OCI-M1 (cell line): Measurements from ENCODE around the gene ING1.
"Not testable (repeated sequence)": the region's sequence is repeated elsewhere in the genome, so short reads cannot be mapped to it uniquely, and the experiment has no call there.

Experiments
- DNase-seq: peaks from one replicate; lab custom pipeline; 2025; lab: John Stamatoyannopoulos, UW

ING1 gene

DNA sequence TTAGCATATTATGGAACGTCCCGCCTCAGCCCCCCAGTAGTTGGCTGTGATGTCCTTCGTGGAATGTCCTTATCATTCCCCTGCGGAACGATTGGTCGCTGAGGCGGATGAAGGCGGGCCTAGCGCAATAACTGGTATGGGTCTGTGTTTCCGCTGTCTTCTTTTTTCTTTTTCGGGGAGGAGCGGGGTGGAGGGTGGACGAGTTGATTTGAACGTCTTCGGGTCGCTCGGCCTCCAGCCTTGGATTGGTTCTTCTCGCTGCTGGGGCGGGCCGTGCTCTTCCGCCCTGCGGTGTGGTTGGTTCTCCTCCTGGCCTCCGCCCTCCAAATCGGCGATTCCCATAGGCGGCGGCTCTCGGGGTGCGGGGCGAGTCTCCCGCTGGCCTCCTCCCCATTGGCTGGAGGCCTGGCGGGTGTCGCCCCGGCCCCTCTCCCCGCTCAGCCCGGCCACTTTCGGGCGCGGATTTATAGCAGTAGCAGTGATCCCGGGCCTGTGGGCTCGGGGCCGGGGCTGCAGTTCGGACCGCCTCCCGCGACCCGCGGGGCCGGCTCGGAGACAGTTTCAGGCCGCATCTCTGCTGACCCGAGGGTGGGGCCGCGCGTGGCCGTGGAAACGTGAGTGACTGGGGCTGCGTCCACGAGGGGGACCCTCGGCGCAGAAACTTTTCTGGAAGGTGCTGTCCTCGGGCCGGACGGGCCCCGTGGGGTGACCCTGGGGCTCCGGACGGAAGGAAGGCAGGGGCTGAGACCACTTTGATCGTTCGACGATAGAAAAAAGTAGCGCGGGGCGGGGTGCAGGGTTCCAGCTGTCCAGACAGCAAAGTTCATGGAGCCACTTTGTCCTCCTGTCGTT lies 2.1 kb downstream of the ING1 start:
- peak; percentile 99 for DNase-seq

DNA sequence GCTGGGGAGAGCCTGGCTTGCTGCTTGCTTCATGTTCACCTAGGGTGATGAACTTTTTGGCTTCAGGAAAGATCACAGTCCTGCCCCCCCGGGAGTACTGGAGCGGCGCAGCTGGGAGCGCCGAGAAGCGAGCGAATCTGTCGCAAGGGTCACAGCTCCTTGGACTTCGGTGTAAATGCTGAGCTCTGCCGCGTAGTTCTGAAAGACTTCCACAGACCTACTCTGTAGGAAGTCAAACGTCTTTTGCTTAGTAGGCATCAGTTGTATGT lies 2.7 kb downstream of the ING1 start:
- peak; percentile 64 for DNase-seq

DNA sequence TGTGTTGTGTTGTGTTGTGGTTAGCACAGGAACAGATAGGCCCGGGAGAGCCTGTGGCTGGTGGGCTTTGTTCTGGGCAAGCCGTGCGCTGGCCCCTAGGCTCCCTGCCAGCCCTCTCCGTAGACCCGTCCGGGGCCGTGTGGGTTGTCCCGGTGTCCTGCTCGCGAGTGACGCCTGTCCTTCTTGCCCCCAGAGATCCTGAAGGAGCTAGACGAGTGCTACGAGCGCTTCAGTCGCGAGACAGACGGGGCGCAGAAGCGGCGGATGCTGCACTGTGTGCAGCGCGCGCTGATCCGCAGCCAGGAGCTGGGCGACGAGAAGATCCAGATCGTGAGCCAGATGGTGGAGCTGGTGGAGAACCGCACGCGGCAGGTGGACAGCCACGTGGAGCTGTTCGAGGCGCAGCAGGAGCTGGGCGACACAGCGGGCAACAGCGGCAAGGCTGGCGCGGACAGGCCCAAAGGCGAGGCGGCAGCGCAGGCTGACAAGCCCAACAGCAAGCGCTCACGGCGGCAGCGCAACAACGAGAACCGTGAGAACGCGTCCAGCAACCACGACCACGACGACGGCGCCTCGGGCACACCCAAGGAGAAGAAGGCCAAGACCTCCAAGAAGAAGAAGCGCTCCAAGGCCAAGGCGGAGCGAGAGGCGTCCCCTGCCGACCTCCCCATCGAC lies 5.7 kb downstream of the ING1 start:
- no peak for DNase-seq

DNA sequence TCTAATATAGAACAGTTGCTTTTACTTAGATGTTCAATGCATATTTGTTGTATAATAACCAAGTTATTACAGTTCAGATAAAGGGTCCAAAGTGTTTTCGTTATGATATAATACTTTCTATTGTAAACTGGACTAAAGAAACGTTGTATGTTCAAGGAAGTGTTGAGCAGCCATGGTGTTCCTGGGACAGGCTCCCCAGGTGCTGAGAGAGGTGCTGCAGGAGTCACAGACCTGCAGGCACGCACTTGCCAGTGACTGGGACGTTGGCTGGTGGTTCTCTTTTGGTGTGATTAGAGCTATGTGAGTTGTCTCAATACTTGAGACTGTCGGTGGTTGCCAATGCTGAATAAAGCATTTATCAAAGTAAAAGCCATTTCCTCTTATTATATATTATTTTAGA lies 9.5 kb downstream of the ING1 start:
- no peak for DNase-seq

DNA sequence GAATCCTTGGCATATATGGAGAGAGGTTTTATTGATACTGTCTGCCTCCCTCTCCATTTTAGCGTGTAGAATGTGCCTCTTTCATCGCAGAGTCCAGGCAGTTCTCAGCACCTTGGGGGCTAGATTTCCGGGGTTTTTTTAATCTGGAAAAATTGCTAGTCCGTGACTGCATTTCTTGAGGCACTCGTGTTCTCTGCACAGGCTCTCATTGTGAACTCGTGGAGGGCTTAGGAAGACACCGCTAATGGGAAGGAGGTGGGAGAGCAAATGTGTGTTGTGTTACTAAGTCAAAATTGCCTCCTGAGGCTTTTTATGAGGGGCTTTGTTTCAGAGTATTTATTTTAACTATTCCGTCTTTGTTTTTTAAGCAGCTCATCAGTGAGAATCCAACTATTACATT lies 10.1 kb downstream of the ING1 start:
- DNase-seq = no peak

DNA sequence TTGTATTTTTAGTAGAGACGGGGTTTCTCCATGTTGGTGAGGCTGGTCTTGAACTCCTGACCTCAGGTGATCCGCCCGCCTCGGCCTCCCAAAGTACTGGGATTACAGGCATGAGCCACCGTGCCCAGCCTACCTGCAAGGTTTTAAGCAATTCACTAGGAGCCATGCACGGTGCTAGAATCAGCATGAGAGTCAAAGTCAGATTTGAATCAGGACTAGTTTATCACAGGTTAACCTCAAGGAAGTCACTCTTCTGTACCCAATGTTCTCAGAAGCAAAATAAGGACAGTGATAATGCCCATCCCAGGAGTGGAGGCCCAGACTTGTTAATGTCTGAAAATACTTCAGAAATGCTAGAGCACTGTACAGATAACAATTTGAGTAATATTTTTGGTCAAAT lies 12.7 kb downstream of the ING1 start:
- DNase-seq = not testable (repeated sequence)

DNA sequence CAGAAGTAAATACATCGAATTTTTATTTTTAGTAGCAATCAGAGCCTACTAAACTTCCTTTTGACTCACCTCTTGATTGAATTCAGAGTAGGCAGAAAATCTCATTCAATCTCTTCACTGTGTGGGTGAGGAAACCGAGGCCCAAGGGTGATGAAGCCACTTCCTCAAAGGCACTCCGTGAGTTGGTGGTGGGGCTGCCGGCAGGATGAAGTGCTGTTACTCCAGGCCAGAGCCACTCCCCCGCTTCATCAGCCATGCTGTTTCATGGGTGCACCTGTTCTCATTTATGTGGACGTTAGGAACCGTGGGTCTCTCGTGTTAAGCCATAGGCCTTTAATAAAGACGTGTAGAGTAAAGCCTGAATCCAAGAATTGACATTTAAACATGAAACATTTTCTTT lies 13.2 kb downstream of the ING1 start:
- peak; percentile 17 for DNase-seq

DNA sequence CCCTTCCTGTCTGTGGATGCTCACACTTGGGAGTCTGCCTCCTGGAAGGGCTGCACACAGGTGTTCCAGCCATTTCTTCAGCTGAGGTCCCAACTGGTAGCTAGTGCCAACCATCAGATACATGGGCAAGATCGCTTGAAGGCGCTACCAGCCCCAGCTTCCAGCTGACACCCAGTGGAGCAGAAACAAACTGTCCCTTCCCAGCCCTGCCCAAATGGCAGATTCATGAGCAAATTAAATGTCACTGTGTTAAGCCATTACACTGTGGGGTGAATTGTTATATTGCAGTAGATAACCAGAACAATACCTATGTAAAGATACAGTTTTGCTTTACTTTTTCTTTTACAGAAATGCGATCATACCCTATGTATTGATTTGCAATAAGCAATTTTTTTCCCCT lies 17.6 kb downstream of the ING1 start:
- no peak for DNase-seq

DNA sequence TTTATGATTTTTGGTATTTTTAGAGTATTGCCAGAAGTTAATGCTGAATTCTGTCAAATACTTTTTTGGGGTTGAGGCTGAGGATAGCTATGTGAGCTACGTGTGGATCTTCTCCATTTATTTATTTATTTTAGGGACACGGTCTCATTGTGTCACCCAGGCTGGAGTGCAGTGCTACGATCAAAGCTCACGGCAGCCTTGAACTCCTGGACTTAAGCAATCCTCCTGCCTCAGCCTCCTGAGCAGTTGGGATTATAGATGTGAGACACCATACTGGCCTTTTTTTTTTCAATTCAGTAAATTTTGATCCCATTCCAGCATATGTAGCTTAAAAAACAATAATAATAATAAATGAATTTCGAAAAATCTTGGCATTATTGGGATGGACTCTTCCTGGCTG lies 21.1 kb downstream of the ING1 start:
- DNase-seq = no peak

DNA sequence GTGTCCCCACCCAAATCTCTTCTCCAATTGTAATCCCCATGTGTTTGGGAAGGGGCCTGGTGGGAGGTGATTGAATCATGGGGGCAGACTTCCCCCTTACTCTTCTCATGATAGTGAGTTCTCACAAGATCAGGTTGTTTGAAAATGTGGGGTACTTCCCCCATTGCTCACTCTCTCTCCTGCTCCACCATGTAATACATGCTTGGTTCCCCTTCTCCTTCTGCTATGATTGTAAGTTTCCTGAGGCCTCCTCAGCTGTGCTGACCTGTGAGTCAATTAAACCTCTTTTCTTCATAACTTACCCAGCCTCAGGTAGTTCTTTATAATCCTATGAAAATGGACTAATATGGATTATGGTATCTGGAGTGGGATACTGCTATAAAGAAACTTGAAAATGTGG lies 24.1 kb downstream of the ING1 start:
- no peak for DNase-seq

DNA sequence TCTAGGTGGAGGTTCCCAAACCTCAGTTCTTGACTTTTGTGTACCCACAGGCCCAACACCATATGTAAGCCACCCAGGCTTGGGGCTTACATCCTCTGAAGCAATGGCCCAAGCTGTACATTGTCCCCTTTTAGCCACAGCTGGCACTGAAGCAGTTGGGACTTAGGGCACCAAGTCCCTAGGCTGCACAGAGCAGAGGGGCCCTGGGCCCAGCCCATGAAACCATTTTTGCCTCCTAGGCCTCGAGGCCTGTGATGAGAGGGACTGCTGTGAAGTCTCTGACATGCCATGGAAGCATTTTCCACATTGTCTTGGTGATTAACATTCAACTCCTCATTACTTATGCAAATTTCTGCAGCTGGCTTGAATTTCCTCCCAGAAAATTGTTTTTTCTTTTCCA lies 30.2 kb downstream of the ING1 start:
- DNase-seq = no peak

DNA sequence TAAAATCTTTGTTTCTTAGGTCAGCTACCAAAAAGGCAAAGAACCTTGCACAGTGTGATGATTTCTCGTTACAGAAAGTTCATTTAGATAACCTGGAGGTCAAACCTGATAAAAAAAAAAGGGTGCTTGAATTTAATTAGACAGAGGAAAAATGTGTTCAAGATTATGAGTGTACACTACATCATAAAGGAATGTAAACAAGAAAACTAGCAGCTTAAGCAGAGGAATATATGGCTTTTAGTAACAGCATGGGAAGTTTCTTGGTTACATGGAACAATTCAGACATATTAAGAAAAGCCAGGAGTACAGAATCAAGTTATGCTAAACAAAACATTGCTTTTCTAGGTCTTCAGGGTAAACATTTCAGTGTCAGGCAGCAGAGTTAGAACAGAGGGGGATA lies 32.9 kb downstream of the ING1 start:
- DNase-seq = no peak

DNA sequence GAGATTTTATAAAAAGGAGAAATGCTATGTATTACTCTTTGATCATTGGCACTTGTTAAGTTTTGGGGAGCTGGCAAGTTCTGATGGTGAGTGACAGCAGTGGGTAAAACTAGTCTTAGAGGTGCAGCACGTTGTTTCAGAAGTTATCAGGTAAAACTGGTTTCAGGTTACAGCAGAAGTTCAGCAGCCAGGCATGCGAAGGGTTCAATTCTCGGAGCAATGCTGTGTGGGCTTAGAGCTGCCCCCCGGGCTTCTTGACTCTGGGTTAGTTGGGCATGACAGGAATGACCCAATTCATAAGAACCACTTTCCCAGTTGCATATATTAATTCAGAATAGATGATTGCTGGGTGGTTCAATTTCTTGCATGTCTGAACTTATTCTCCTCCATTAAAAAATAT lies 34.8 kb downstream of the ING1 start:
- DNase-seq = no peak

DNA sequence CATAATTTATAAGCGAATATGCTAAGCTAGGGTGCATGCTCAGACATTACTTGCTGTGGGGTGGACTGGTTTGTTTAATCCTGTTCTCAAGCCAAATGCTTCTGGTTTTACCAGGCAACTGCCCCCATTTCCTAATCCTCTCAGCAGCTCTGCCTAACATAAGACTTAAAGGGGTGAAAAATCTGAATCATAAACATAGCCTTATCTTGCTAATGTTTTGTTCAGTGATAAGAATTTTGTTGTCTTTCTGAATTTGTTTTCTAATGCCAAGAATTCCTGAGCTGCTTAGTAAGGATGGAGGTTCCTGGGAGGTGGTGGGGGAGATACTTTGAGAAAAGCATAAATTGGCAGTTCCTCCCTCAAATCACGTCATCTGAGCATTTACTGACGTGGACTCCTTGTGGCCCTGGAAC lies 42.7 kb downstream of the ING1 start:
- DNase-seq = no peak

DNA sequence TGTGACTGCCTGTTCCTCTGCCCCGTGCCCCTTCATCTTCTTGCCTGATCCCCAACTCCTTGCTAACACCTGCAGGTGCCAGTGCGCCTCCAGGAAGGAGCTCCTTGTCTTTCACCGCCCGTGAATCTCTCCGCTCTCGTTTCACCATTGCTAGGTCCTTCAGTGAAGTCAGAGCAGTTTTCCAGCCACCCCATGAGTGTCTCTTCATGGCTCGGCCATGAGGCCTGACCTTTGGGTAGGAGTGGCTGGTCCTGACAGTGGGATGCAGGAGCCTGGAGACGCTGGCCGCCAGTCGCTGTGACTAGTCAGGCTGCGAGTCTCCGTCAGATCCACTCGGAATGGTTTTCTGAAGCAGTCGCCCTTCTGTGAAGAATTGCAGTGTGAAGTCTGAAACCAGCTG lies 43.8 kb downstream of the ING1 start:
- DNase-seq = no peak

DNA sequence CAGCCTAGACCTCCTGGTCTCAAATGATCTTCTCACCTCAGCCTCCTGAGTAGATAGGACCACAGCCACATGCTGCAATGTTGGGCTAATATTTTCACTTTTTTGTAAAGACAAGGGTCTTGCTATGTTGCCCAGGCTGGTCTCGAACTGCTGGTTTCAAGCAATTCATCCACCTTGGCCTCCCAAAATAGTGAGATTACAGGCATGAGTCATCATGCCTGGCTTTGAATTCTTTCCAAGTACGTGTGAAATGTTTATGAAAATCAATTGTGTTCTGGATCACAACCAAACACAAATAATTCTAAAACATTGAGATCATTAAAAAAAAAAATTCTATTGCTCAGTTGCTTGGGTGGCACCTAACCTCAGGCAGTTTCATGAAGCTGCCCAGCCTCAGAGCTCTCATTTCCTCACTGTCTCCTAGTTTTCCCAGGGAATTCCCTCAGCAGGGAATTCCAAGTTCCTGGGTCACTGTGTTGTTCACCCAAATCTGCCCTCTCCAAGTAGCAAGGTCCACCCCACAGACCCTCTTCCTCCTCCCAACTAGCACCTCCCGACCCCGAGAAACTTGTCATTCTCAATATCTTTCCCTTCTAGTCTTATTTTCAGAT lies 44.8 kb downstream of the ING1 start:
- DNase-seq = no peak

DNA sequence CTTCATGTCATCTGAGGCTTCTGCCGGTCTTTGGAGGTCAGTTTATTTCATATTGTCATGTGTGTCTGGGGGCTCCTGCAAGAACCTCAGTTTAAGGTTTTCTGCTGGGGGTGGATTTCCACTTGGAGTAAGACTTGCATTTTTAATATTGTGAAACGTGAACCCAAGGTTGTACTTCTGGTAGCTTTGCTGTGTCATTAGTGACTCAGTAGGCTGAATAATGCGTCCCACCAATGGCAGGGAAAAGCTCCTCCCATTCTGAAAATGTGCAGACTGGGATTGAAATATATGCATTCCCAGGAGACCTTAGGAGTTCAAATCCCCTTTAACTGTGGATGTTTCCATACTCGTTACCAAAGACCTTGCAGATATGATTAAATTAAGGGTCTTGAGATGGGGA lies 46.2 kb downstream of the ING1 start:
- no peak for DNase-seq

DNA sequence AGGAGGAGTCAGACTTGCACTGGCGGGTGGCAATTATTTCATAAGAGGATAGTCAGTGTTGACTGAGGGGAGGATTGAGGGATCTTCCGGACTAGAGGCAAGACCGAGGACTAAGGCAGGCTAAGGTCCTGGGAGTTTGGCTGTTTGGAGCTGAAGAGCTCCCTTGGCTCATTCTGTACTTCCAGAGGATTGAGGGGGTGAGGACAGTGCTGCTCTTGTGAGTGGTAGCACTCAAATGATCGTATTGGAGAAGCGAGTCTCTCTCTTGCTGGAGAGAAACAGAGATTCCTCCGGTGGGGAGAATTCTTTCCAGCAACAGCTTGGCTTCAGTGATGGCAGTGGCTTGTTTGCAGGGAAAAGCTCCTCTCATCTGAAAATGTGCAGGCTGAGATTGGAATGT lies 47.1 kb downstream of the ING1 start:
- DNase-seq = no peak

DNA sequence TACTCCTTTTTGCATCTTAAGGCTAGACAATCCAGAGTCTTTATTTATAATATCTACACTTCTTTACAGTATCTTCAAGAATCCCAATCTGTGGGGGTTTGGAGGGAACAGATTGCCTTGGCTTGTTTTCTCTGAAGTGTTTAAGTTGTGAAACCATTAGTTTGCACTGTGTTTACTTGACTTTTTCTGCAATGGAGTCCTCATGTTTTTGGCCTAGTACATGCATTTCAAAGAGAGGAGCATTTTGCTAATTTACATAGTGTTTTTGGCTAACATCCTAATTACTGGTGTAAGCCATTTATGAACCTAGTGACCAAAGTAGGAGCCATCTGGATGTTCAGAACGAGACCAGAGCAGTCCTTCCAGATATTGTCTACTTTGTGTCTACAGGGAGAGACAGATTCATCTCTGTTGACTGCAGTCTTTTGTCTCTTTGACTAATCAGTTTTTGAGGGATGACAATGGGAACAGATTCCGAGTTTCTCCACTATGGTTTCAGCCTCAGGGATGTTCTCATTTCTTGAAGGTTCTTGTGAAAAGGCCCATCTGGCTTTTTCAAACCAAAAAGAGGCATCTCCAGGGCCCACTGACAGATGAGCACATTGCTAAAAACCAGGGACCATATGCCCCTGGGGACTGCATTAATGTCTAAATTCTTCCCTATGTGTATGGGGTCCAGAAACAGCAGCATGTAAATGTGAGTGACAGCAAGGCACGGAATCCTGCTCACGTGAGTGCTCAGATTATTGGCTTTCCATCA lies 53.4 kb downstream of the ING1 start:
- no peak for DNase-seq

DNA sequence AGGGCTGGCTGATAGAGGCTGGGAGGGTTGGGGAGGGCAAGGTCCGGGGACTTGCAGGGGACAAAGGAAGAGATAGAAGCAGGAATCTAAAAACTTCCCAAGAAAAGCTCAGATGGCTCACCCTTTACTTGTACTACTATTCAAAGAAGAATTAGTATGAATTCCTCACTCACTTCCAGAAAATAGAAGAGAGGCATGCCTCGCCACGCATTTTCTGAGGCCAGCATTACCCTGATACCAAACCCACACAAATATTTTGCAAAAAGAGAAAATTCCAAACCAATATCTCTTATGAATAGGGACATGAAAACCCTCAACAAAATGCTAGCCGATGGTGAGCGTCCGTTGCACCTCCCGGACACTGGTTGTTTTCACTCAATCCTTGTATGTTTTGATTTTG lies 54.0 kb downstream of the ING1 start:
- DNase-seq = no peak

DNA sequence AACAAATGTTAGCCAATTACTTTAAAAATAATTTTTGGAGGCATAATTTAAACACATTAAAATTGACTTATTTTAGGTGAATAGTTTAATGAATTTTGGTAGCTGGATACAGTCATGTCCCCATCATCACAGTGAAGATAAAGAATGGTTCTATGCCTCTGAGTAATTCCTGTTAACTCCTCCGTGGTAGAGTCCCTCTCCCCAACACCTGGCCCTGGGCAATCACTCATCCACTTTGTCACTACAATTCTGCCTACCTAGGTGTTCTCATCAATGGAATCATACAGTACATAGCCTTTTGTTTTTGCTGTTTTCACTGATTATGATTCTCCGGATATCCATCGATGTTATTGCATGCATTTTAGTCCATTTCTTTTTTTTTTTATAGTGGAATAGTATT lies 55.6 kb downstream of the ING1 start:
- no peak for DNase-seq

DNA sequence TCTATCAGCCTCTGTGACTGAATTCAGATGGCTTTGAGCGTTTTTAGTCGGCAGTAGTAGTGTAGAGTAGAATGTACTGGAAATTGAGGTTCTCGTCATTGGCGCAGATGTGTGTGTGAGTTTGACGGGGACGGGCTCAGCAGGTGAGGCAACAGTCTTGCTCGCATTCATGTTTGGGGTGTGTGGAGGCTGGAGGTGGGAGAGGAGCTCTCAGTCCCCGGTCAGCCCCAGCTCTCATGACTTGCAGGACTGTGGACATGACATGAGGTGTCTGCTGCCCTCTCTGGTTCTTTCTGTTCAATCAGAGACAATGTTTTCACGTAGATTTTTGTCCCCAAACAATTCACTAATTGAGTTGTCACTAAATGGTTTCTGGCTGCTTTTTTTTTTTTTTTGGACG lies 57.2 kb downstream of the ING1 start:
- DNase-seq = no peak

DNA sequence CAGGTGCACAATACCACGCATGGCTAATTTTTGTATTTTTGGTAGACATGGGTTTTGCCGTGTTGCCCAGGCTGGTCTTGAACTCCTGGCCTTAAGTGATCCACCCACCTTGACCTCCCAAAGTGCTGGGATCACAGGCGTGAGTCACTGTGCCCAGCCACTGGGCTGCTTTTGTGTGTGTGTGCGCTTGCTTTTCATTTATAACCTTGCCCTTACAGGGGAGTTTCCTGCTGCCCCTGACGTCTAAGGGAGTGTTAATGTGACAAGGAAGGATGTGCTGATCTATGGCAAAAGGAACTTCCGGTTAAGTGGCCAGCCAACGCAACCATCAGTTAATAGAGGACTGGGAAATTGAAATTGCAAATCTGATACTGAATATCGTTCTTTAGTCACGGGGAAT lies 57.7 kb downstream of the ING1 start:
- no peak for DNase-seq
